ENCODE data around the gene PRND. TPM values are rescaled to one million over a fixed set of nuclear protein-coding genes. Genes with fewer than 3 reads are reported as not detected.

PRND gene
- total and polyA plus RNA-seq, 2 of the 13 experiments (the other 11 are each of a cell fraction or from before 2014, with no cell fraction given): not detected

GRCh38 chr20:4684837-4685413 is 36.8 kb upstream of the PRND start (continued):
- no peak for TF ChIP-seq TBL1XR1 (IDR thresholded peaks at IDR 0.05; ENCODE audit: borderline replicate concordance, low read length, partially characterized antibody)
- TF ChIP-seq, protein P1, sequence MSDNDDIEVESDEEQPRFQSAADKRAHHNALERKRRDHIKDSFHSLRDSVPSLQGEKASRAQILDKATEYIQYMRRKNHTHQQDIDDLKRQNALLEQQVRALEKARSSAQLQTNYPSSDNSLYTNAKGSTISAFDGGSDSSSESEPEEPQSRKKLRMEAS (IDR thresholded peaks at IDR 0.05): no peak
- no peak for TF ChIP-seq GFI1 (CRISPR knock-in tag; IDR thresholded peaks at IDR 0.05; ENCODE audit: borderline replicate concordance)
- TF ChIP-seq SPEN (CRISPR knock-in tag; IDR thresholded peaks at IDR 0.05; ENCODE audit: low read depth): 0 out of 2 replicates have a peak, but pooled peaks have one; percentile 21
- no peak for TF ChIP-seq ZNF33B (CRISPR knock-in tag; IDR thresholded peaks at IDR 0.05)
- no peak for TF ChIP-seq SNAPC4 (CRISPR knock-in tag; IDR thresholded peaks at IDR 0.05)
- no peak for TF ChIP-seq ZNF329 (CRISPR knock-in tag; IDR thresholded peaks at IDR 0.05; ENCODE audit: low read depth)
- TF ChIP-seq NCOA1 (CRISPR knock-in tag; IDR thresholded peaks at IDR 0.05): no peak
- no peak for TF ChIP-seq ZNF781 (CRISPR knock-in tag; IDR thresholded peaks at IDR 0.05; ENCODE audit: borderline replicate concordance, not compliant biosample characterization)
- no peak for TF ChIP-seq NR3C1 (CRISPR knock-in tag; IDR thresholded peaks at IDR 0.05)
- TF ChIP-seq ZNF18 (CRISPR knock-in tag; IDR thresholded peaks at IDR 0.05; ENCODE audit: insufficient replicate concordance): no peak
- TF ChIP-seq ZSCAN25 (CRISPR knock-in tag; IDR thresholded peaks at IDR 0.05): no peak
- TF ChIP-seq FOXK2 (IDR thresholded peaks at IDR 0.05): no peak
- TF ChIP-seq, protein P2, sequence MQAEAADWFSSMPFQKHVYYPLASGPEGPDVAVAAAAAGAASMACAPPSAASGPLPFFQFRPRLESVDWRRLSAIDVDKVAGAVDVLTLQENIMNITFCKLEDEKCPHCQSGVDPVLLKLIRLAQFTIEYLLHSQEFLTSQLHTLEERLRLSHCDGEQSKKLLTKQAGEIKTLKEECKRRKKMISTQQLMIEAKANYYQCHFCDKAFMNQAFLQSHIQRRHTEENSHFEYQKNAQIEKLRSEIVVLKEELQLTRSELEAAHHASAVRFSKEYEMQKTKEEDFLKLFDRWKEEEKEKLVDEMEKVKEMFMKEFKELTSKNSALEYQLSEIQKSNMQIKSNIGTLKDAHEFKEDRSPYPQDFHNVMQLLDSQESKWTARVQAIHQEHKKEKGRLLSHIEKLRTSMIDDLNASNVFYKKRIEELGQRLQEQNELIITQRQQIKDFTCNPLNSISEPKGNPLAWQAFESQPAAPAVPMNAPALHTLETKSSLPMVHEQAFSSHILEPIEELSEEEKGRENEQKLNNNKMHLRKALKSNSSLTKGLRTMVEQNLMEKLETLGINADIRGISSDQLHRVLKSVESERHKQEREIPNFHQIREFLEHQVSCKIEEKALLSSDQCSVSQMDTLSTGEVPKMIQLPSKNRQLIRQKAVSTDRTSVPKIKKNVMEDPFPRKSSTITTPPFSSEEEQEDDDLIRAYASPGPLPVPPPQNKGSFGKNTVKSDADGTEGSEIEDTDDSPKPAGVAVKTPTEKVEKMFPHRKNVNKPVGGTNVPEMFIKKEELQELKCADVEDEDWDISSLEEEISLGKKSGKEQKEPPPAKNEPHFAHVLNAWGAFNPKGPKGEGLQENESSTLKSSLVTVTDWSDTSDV (CRISPR knock-in tag; IDR thresholded peaks at IDR 0.05): no peak
- TF ChIP-seq, protein P3, sequence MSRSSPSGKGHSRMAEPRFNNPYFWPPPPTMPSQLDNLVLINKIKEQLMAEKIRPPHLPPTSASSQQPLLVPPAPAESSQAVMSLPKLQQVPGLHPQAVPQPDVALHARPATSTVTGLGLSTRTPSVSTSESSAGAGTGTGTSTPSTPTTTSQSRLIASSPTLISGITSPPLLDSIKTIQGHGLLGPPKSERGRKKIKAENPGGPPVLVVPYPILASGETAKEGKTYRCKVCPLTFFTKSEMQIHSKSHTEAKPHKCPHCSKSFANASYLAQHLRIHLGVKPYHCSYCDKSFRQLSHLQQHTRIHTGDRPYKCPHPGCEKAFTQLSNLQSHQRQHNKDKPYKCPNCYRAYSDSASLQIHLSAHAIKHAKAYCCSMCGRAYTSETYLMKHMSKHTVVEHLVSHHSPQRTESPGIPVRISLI (CRISPR knock-in tag; IDR thresholded peaks at IDR 0.05; ENCODE audit: borderline replicate concordance): peak; percentile 66; the same call in 1 of the 2 replicates
- peak; percentile 47 for TF ChIP-seq GATAD2A (CRISPR knock-in tag; IDR thresholded peaks at IDR 0.05)
- no peak for TF ChIP-seq KLF15 (CRISPR knock-in tag; IDR thresholded peaks at IDR 0.05; ENCODE audit: borderline replicate concordance)
- TF ChIP-seq ESRRA (CRISPR knock-in tag; IDR thresholded peaks at IDR 0.05; ENCODE audit: low read depth): no peak
- no peak for TF ChIP-seq AGO1 (IDR thresholded peaks at IDR 0.05; ENCODE audit: low read depth, low read length, poor library complexity, severe bottlenecking)

All from HepG2 (cell line).